Measurements from ENCODE around the gene ROR1. TPM values are rescaled to one million over a fixed set of nuclear protein-coding genes. Genes with fewer than 3 reads are reported as not detected.

The ROR1 gene
- total and polyA plus RNA-seq, 2 of the 13 experiments (the other 11 are each of a cell fraction or from before 2014, with no cell fraction given): 0.58 to 2.3 TPM

- TF ChIP-seq, protein P1, sequence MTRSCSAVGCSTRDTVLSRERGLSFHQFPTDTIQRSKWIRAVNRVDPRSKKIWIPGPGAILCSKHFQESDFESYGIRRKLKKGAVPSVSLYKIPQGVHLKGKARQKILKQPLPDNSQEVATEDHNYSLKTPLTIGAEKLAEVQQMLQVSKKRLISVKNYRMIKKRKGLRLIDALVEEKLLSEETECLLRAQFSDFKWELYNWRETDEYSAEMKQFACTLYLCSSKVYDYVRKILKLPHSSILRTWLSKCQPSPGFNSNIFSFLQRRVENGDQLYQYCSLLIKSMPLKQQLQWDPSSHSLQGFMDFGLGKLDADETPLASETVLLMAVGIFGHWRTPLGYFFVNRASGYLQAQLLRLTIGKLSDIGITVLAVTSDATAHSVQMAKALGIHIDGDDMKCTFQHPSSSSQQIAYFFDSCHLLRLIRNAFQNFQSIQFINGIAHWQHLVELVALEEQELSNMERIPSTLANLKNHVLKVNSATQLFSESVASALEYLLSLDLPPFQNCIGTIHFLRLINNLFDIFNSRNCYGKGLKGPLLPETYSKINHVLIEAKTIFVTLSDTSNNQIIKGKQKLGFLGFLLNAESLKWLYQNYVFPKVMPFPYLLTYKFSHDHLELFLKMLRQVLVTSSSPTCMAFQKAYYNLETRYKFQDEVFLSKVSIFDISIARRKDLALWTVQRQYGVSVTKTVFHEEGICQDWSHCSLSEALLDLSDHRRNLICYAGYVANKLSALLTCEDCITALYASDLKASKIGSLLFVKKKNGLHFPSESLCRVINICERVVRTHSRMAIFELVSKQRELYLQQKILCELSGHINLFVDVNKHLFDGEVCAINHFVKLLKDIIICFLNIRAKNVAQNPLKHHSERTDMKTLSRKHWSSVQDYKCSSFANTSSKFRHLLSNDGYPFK (CRISPR knock-in tag; IDR thresholded peaks at IDR 0.05; ENCODE audit: borderline replicate concordance): no peak
- TF ChIP-seq ZFP82 (CRISPR knock-in tag; IDR thresholded peaks at IDR 0.05; ENCODE audit: borderline replicate concordance): no peak
- TF ChIP-seq ZNF503 (CRISPR knock-in tag; IDR thresholded peaks at IDR 0.05): no peak
- no peak for TF ChIP-seq SOX6 (IDR thresholded peaks at IDR 0.05)
- 0 out of 2 replicates have a peak, but pooled peaks have one; percentile 29 for TF ChIP-seq SOX6 (CRISPR knock-in tag; IDR thresholded peaks at IDR 0.05)
- TF ChIP-seq, protein P2, sequence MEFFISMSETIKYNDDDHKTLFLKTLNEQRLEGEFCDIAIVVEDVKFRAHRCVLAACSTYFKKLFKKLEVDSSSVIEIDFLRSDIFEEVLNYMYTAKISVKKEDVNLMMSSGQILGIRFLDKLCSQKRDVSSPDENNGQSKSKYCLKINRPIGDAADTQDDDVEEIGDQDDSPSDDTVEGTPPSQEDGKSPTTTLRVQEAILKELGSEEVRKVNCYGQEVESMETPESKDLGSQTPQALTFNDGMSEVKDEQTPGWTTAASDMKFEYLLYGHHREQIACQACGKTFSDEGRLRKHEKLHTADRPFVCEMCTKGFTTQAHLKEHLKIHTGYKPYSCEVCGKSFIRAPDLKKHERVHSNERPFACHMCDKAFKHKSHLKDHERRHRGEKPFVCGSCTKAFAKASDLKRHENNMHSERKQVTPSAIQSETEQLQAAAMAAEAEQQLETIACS (CRISPR knock-in tag; IDR thresholded peaks at IDR 0.05): no peak
- no peak for TF ChIP-seq FLYWCH1 (CRISPR knock-in tag; IDR thresholded peaks at IDR 0.05)
- no peak for TF ChIP-seq DPF2 (CRISPR knock-in tag; IDR thresholded peaks at IDR 0.05; ENCODE audit: borderline replicate concordance, low read depth)
- TF ChIP-seq MIXL1 (CRISPR knock-in tag; IDR thresholded peaks at IDR 0.05): no peak
- TF ChIP-seq SATB2 (CRISPR knock-in tag; IDR thresholded peaks at IDR 0.05): no peak
- TF ChIP-seq FOSL2 (CRISPR knock-in tag; IDR thresholded peaks at IDR 0.05): 0 out of 2 replicates have a peak, but pooled peaks have one; percentile 45
- TF ChIP-seq ZNF136 (CRISPR knock-in tag; IDR thresholded peaks at IDR 0.05; ENCODE audit: low read depth): no peak
- TF ChIP-seq JUNB (CRISPR knock-in tag; IDR thresholded peaks at IDR 0.05; ENCODE audit: borderline replicate concordance): no peak
- TF ChIP-seq THAP11 (CRISPR knock-in tag; IDR thresholded peaks at IDR 0.05): no peak
- TF ChIP-seq ZNF652 (CRISPR knock-in tag; IDR thresholded peaks at IDR 0.05; ENCODE audit: borderline replicate concordance, low read depth): no peak
- TF ChIP-seq DRAP1 (CRISPR knock-in tag; IDR thresholded peaks at IDR 0.05): no peak
- TF ChIP-seq SSRP1 (CRISPR knock-in tag; IDR thresholded peaks at IDR 0.05): no peak
- no peak for TF ChIP-seq ZNF343 (CRISPR knock-in tag; IDR thresholded peaks at IDR 0.05)
Observed at GRCh38 chr1:64006276-64007051, 232.6 kb downstream of the ROR1 start (continued).

Measured in HepG2 (cell line).